ENCODE measurements around the gene SRP9. TPM values are rescaled to one million over a fixed set of nuclear protein-coding genes. Genes with fewer than 3 reads are reported as not detected.
"Not testable (repeated sequence)": the region's sequence is repeated elsewhere in the genome, so short reads cannot be mapped to it uniquely, and the experiment has no call there.

SRP9 gene
- total and polyA plus RNA-seq, 12 donors = 144 to 521 (median 293) TPM

DNA sequence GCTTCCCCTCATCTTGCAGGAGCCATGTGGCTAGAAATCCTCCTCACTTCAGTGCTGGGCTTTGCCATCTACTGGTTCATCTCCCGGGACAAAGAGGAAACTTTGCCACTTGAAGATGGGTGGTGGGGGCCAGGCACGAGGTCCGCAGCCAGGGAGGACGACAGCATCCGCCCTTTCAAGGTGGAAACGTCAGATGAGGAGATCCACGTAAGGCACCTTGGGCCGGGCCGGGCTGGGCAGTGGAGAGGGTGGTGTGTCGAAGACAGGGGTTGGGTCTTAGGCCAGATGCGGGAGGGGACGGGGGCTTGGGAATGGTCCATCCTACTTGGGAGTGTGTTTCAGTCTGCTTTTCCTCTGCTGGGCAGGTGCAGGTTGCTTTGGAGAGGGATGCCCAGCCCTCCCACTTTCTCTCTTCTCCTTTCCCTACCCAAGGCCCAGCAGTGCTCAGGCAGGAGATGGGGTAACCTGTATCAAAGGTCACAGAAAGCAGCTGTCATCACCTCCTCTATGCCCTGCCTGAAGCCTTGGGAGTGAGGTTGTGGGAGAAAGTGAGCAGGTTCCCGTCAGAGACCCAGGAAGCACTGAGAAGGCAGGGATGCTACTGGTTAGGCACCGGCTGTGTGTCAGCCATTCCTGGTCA lies 51.2 kb downstream of the SRP9 start:
- DNase-seq = peak in 1 of 7 donors; percentile 29
- 83 to 89% (median 86%) methylated on average over 13 to 14 of the region's 14 CpGs for WGBS, 4 donors
- Histone ChIP-seq H3K27me3 (no peaks in the 10 kb centered on the region), H3K9me3 (replicated peaks in 1 of 3) (no peaks in the 10 kb centered on the region), H3K27ac (peak overlapping the region in 3 of 5 donors; percentile 46 to 98 (median 53)), H3K4me1 (replicated peaks in 1 of 2) (peaks cover 46 to 48% of the 10 kb centered on the region in 2 donors), H3K36me3 (replicated peaks in 1 of 2) (peaks cover 0 to 51% of the 10 kb centered on the region in 2 donors), H3K4me3 (no peak overlapping the region)
- intact Hi-C loops (cut with DNase I) = no loop called here
- TF ChIP-seq, protein P1, sequence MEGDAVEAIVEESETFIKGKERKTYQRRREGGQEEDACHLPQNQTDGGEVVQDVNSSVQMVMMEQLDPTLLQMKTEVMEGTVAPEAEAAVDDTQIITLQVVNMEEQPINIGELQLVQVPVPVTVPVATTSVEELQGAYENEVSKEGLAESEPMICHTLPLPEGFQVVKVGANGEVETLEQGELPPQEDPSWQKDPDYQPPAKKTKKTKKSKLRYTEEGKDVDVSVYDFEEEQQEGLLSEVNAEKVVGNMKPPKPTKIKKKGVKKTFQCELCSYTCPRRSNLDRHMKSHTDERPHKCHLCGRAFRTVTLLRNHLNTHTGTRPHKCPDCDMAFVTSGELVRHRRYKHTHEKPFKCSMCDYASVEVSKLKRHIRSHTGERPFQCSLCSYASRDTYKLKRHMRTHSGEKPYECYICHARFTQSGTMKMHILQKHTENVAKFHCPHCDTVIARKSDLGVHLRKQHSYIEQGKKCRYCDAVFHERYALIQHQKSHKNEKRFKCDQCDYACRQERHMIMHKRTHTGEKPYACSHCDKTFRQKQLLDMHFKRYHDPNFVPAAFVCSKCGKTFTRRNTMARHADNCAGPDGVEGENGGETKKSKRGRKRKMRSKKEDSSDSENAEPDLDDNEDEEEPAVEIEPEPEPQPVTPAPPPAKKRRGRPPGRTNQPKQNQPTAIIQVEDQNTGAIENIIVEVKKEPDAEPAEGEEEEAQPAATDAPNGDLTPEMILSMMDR (IDR thresholded peaks at IDR 0.05) = no peak
- TF ChIP-seq POLR2A (IDR thresholded peaks at IDR 0.05) = no peak

DNA sequence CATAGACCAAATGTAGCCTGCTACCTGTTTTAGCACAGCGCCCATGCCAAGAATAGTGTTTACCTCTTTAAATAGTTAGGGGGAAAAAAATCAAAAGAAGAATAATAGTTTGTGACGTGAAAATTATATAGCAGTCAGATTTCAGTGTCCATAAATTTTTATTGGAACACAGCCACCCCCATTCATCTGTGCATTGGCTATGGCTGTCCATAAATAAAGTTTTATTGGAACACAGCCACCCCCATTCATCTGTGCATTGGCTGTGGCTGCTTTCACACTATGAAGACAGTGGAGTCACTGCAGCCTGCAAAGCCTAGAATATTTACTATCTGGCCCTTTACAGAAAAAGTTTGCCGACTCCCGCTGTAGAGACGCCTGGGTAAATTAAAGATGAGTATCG lies 53.2 kb downstream of the SRP9 start:
- peaks cover 37 to 41% of the 10 kb centered on the region in 2 donors for H3K4me1 ChIP-seq (replicated peaks in 1 of 2)
- peaks cover 0 to 59% of the 10 kb centered on the region in 2 donors for H3K36me3 ChIP-seq (replicated peaks in 1 of 2)
- no peak overlapping the region for H3K27ac ChIP-seq
- no peaks in the 10 kb centered on the region for H3K9me3 ChIP-seq (replicated peaks in 1 of 3)
- no peak for TF ChIP-seq POLR2A (IDR thresholded peaks at IDR 0.05)
- TF ChIP-seq, protein P1 (IDR thresholded peaks at IDR 0.05) = no peak
- WGBS, 4 donors = 87 to 89% (median 88%) methylated on average over 6 of the region's 6 CpGs
- H3K27me3 ChIP-seq = no peaks in the 10 kb centered on the region
- DNase-seq = peak in 1 of 7 donors; percentile 10
- intact Hi-C loops (cut with DNase I) = no loop called here
- no peak overlapping the region for H3K4me3 ChIP-seq

DNA sequence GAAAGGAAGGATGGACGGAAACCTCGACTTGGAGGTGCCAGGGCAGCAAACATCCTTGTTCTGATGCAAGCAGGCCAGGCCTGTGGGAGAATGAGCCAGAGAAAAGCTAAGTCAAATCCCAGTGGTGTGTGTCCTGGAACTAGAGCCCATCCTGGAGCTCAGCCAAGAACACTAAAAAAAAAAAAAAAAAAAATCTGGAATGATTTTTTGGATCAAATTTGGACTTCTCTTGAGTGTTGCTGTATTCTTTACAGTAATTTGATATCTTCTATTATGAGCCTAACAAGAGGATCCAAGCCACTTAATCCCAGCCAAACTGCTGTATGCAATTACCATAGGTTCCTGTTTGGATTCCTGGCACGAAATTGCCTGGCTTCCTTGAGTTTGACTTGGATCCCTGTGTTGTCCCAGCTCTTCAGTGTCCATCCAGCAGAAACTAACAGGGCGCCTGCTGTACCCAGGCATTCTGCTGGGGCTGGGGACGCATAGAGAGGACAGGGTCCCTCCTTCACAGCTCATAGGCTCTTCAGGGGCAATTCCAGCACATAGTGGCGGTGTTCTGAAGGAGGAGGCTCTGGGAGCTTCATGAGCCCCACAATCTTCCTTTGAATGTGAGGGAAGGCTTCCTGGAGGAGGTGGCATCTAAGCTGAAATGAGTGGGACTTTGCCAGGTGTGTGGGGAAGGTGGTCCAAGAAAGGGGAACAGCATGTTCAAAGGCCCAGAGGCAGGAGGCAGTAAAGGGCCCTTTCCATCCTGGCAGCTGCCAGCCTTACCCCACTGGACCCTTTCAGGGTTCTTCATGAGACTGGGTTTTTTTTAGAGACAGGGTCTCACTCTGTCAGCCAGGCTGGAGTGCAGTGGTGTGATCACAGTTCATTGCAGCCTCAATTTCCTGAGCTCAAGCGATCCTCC lies 57.0 kb downstream of the SRP9 start:
- Histone ChIP-seq H3K36me3 (replicated peaks in 1 of 2) (peaks cover 0 to 84% of the 10 kb centered on the region in 2 donors), H3K4me3 (no peak overlapping the region), H3K27me3 (no peaks in the 10 kb centered on the region), H3K9me3 (replicated peaks in 1 of 3) (no peaks in the 10 kb centered on the region), H3K27ac (peak overlapping the region; percentile 18 to 81 (median 62)), H3K4me1 (replicated peaks in 1 of 2) (peaks cover 21 to 22% of the 10 kb centered on the region in 2 donors)
- peak in 1 of 2 donors; percentile 39 for TF ChIP-seq POLR2A (IDR thresholded peaks at IDR 0.05)
- TF ChIP-seq, protein P1 (IDR thresholded peaks at IDR 0.05) = no peak
- peak in 6 of 7 donors; percentile 75 to 86 (median 83) for DNase-seq
- intact Hi-C loops (cut with DNase I) = no loop called here
- 47 to 67% (median 58%) methylated on average over 4 to 7 of the region's 7 CpGs for WGBS, 4 donors

DNA sequence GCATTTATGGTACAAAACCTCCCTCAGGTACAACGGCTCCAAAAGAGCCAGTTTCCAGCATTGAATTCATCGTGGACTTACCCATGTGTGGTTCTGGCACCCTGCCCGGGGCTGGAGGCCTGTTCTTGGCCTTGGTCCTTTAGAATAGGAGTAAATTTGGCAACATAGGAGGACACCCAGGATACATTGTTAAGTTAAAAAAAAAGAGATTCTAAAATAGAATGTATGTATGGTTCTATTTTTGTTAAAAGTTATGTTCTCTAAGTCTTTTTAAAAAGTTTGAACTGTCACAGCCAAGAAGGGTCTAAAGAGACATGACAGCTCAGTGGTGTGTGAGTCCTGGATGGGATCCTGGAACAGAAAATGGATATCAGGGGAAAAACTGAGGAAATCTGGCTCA lies 58.2 kb downstream of the SRP9 start:
- intact Hi-C loops (cut with DNase I) = no loop called here
- Histone ChIP-seq H3K4me3 (no peak overlapping the region), H3K9me3 (replicated peaks in 1 of 3) (no peaks in the 10 kb centered on the region), H3K4me1 (replicated peaks in 1 of 2) (peaks cover 21 to 22% of the 10 kb centered on the region in 2 donors), H3K36me3 (replicated peaks in 1 of 2) (peaks cover 0 to 84% of the 10 kb centered on the region in 2 donors), H3K27ac (peak overlapping the region in 4 of 5 donors; percentile 2 to 81 (median 62)), H3K27me3 (no peaks in the 10 kb centered on the region)
- peak; percentile 73 to 93 (median 89) for DNase-seq
- TF ChIP-seq POLR2A (IDR thresholded peaks at IDR 0.05) = no peak
- TF ChIP-seq, protein P1 (IDR thresholded peaks at IDR 0.05) = no peak
- 15 to 35% (median 34%) methylated on average over 3 of the region's 3 CpGs for WGBS, 4 donors

DNA sequence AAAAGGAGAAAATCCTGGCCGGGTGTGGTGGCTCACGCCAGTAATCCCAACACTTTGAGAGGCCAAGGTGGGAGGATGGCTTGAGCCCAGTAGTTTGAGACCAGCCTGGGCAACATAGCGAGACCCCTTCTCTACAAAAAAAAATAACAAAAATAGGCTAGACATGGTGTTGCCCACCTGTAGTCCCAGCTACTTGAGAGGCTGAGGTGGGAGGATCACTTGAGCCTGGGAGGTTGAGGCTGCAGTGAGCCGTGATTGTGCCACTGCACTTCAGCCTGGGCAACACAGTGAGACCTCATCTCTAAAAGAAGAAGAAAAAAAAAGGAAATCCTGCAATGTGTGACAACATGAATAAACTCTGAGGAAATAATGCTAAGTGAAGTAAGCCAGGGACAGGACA lies 58.7 kb downstream of the SRP9 start:
- H3K4me1 ChIP-seq (replicated peaks in 1 of 2) = peaks cover 21 to 22% of the 10 kb centered on the region in 2 donors
- H3K4me3 ChIP-seq; H3K27me3 ChIP-seq; H3K9me3 ChIP-seq (replicated peaks in 1 of 3); intact Hi-C loops (cut with DNase I); DNase-seq: not testable (repeated sequence)
- peak overlapping the region in 3 of 5 donors; percentile 2 to 81 (median 62) for H3K27ac ChIP-seq
- peaks cover 0 to 84% of the 10 kb centered on the region in 2 donors for H3K36me3 ChIP-seq (replicated peaks in 1 of 2)
- 79 to 84% (median 82%) methylated on average over 4 of the region's 4 CpGs for WGBS, 4 donors
